Spleen (tissue), 7 donors: Measurements from ENCODE around the gene HEYL.

Experiments
- POLR2AphosphoS5 ChIP-seq, 3 donors: sonication (generic); formaldehyde crosslinking; IDR thresholded peaks; one replicate each; pipeline ENCODE4 v1.5.1; 2017; ENCODE audit warnings: antibody characterized with exemption in 3 of 3
- TF ChIP-seq, protein P1 (sequence below), 11 experiments: fragments of 200-600 bp in 7 of 11; fragments of 450-650 bp in 4 of 11; sonication (generic) in 4 of 11; IDR thresholded peaks in 8 of 11; conservative IDR thresholded peaks in 3 of 11; 1 replicate in 7 of 11; 2 replicates in 4 of 11; pipeline versions ENCODE4 v1.4.0 to v1.8.0; 2016 to 2021; ENCODE audit warnings: antibody characterized with exemption in 11 of 11, inconsistent platforms in 4 of 11, mild to moderate bottlenecking in 1 of 11
- donor health status: DM: no; HTN: no; CAD: no; lungs with moderate emphysema.
- donor health status: DM: no; HTN: no; CAD: no.
- donor health status: DM: no; HTN: no; CAD: no.

DNA sequence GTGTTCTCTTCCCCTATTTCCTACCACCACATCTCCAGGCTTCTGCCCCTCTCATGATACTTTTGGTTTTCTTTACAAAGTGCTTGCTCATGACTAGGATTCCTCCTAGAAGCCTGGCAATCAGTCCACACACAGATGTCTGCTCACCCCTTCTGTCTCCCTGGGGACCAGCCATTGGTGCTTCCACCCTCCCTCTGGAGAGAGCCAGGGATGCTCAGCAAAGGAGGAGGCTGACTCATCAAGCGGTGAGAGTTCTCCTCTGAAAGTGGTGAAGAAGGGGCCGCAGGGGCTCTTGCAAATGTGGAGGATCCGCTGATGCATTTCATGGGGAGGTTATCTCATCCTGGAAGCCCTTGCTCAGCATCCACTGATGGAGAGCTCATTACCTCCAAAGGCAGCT lies 18.0 kb upstream of the HEYL start:
- TF ChIP-seq, protein P1, sequence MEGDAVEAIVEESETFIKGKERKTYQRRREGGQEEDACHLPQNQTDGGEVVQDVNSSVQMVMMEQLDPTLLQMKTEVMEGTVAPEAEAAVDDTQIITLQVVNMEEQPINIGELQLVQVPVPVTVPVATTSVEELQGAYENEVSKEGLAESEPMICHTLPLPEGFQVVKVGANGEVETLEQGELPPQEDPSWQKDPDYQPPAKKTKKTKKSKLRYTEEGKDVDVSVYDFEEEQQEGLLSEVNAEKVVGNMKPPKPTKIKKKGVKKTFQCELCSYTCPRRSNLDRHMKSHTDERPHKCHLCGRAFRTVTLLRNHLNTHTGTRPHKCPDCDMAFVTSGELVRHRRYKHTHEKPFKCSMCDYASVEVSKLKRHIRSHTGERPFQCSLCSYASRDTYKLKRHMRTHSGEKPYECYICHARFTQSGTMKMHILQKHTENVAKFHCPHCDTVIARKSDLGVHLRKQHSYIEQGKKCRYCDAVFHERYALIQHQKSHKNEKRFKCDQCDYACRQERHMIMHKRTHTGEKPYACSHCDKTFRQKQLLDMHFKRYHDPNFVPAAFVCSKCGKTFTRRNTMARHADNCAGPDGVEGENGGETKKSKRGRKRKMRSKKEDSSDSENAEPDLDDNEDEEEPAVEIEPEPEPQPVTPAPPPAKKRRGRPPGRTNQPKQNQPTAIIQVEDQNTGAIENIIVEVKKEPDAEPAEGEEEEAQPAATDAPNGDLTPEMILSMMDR (IDR thresholded peaks at IDR 0.05 in 8 of 11, conservative IDR thresholded peaks at IDR 0.05 in 3 of 11) = no peak
- TF ChIP-seq POLR2AphosphoS5 (IDR thresholded peaks at IDR 0.05) = no peak
